Measurements from ENCODE around the gene ABCC8.

GRCh38 chr11:17511571-17511970 lies 34.9 kb upstream of the ABCC8 start:
- TF ChIP-seq, protein P1, sequence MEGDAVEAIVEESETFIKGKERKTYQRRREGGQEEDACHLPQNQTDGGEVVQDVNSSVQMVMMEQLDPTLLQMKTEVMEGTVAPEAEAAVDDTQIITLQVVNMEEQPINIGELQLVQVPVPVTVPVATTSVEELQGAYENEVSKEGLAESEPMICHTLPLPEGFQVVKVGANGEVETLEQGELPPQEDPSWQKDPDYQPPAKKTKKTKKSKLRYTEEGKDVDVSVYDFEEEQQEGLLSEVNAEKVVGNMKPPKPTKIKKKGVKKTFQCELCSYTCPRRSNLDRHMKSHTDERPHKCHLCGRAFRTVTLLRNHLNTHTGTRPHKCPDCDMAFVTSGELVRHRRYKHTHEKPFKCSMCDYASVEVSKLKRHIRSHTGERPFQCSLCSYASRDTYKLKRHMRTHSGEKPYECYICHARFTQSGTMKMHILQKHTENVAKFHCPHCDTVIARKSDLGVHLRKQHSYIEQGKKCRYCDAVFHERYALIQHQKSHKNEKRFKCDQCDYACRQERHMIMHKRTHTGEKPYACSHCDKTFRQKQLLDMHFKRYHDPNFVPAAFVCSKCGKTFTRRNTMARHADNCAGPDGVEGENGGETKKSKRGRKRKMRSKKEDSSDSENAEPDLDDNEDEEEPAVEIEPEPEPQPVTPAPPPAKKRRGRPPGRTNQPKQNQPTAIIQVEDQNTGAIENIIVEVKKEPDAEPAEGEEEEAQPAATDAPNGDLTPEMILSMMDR (IDR thresholded peaks at IDR 0.05): no peak
- no peak for TF ChIP-seq EZH2 (IDR thresholded peaks at IDR 0.05; ENCODE audit: borderline replicate concordance, insufficient read depth, low read depth, low read length, poor library complexity, severe bottlenecking)

Data from B cell (primary cell).